IPS DF 19.7 (cell line): ENCODE results near the gene KIF4A.

Experiments
- DNase-seq: peaks from one replicate; pipeline ENCODE4 v3.0.0-alpha.2; 2013; ENCODE audit warnings: low read depth, low spot score

Gene KIF4A

GRCh38 chrX:70437011-70437410, 147.1 kb downstream of the KIF4A start:
- no peak for DNase-seq

- DNase-seq, result no peak
Observed at GRCh38 chrX:70437921-70438665, 148.2 kb downstream of the KIF4A start.

DNA sequence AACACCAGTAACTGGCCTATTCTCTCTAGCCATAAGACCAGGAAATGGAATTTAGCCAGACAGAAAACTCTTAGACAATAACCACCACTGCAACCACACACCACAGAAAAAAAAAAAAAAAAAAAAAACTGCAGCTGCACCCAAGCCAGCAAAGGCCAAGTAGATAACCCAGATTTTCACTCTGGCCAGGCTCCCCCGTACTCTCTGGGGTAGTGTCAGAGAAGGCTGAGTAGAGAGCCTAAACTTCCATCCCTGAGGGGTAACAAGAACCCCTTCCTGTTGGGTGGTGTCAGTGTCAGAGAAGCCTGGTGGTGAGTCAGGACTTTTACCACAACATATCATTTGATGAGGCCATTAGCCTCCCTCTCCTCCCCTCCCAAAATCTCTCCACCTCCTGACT, 149.1 kb downstream of the KIF4A start:
- DNase-seq, result no peak

DNA sequence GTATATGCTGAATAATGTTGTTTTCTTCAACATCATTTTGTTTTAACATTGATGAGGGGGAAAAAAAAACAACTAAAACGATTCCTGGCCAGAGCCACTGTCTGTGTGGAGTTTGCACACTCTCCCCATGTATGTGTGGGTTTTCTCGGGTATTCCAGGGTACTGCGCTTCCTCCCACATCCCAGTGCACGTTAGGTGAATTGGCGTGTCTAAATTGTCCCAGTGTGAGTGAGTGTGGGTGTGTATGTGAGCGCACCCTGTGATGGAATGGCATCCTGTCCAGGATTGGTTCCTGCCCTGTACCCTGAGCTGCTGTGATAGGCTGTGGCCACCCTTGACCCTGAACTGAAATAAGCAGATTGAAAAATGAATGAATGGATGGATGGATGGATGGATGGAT, 152.3 kb downstream of the KIF4A start:
- no peak for DNase-seq

- DNase-seq, result no peak
Observed at GRCh38 chrX:70444326-70444945, 154.5 kb downstream of the KIF4A start, which contains the start of gene DLG3. Gene DLG3 (plus strand): TSS chrX:70444835. CDS start chrX:70445202, 367 bp downstream.

DNA sequence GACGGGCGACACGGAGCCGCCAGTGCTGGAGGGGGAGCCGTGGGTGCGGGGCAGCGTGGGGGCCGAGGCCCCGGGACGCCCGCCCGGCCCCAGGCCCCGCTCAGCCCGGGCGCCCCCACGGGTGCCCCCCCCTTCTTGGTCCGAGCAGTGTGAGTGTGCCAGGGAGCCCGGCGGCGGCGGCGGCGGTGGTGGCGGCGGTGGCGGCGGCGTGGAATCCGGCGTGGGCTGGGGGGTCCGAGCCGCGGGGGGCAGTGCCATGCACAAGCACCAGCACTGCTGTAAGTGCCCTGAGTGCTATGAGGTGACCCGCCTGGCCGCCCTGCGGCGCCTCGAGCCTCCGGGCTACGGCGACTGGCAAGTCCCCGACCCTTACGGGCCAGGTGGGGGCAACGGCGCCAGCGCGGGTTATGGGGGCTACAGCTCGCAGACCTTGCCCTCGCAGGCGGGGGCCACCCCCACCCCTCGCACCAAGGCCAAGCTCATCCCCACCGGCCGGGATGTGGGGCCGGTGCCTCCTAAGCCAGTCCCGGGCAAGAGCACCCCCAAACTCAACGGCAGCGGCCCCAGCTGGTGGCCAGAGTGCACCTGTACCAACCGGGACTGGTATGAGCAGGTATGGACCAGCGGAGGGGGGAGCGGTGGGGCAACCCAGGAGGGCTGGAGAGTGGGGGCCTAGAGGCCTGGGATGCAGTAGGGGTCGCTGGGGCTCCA, 155.2 kb downstream of the KIF4A start:
- DNase-seq, result no peak

- no peak for DNase-seq
Observed at GRCh38 chrX:70445951-70446350, 156.0 kb downstream of the KIF4A start.

DNA sequence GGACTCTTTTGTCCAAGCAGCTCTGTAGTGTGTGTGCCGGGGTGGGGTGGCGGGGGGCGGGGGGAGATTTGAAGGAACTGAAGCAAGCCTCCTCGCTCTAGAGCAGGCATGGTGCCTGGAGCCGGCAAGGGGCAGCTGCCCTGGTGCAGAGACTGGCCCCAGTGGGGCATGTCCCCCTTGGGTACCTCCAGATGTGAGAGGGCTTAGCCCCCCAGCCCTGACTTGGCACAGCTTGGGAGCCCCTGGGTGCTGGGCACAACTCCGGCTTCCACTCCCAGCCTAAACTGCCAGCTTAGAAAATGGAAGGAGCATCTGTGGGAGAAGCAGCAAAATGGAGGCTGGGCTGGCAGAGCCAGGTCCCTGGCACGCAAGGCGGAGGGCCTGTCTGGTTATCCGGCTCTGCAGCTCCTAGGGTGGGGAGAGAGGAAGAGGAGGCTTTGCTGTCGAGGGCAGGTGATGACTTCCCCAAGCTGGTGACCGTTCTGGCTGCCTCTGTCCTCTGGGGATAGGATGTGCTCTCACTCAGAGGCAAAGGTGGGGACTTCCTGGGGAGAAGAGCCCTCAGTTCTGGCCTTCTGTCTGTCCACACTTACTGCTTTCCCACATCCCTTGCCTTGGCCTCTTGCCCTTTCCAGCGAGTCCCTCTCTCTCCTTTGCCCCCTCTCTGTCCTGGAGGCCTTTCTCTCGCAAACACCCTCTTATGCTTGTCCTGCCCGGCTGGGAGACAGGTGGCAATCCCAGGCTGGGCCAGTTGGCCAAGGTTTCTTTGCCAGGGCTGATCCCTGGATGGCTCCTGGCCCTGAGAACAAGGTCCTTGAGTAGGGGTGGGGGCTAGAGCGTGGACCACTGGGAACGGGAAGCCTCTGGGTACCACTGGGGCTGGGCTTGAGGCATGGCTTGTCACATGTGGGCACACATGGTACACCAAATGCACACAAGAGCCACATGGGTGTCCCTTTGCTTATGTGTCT, 156.8 kb downstream of the KIF4A start:
- DNase-seq, result no peak

- DNase-seq, result no peak
Observed at GRCh38 chrX:70449457-70449966, 159.6 kb downstream of the KIF4A start.

DNA sequence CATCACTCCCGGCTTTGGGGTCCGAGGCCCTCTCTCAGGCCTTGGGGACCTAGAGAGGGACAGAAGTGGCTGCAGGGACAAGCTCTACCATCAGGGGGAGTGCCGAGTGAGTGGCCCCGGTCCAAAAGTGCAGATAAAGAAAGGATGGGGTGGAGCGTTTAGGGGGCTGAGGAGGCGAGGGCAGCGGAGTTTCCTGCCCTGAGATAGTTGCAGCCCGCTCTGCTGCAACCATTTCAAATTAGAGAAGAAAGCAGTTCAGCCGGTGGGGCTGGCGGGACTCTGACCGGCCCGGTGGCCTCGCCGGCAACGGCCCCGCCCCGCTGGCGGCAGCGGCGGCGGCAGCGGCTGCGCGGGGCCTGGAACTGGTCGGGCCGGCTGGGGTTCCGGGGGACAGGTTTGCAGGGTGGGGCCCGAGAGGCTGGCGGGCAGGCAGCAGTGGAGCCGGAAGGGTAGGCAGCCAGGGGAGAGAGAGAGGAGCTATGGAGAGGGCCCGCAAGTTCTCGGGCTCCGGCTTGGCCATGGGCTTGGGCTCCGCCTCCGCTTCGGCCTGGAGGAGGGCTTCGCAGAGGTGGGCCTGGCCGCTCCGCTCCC, 162.3 kb downstream of the KIF4A start:
- DNase-seq, result no peak

- no peak for DNase-seq
Observed at GRCh38 chrX:70453024-70453618, 163.2 kb downstream of the KIF4A start.

DNA sequence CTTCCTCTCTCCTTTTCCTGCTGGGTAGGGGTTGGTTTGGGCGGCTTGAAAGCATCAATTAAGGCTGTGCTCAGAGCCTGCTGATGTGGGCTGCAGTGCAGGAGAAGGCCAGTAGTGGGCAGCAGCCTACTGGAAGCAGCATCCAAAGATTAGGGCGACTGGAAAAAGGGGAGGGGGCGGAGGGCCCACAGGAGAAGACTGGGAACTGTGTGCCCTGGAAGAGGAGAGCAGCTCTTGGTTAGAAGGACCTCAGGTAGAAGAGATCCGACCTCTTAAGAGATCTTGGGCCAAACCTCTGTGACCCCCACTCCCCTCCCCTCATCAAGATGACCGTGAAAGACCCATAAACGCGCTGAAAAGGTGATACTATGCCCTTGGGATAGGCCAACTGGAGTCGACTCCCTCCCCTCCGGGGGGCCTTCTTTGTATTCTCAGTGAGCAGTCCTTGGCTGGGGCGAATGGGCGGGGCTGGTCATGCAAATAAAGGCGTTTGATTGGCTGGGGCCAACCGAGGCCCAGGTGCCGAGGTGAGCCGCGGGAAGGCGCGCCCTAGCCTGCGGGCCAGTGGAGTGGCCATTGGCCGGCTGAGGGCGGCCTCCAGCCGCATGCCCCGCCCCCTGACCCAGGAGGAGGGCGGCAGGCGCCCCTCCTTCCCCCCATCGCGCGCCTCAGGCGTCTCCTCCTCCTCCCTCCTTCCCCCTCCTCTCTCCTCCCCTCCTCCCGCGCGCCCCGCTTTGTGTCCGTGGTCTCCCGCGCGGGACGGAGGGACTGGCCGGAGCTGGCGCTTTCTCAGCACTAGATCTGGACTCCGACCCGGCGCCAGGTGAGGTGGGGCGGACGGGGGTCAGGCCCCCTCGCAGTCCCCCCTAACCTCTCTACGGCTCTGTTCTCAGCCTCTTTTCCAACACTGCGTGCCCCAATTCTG, 164.8 kb downstream of the KIF4A start:
- DNase-seq, result no peak

GRCh38 chrX:70455366-70456202, 165.7 kb downstream of the KIF4A start:
- no peak for DNase-seq

DNA sequence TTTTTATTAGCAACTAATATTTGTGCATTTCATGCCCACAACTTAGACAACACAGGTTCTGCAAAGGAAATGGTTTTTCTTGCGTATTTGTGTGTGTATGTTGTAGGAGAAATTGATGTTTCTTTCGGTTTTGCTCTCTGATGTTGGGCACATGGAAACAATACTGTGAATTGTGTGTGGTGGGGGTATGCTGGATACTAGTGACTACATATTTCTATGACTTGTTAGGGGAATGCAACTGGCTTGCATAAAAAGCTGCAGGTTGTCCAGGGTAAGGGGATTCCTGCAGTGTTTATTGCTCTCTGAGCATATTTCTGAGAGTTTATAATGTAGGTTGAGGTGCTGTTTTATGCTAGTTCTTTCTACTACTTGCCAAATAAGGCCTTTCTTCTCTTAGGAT, 166.4 kb downstream of the KIF4A start:
- DNase-seq, result no peak

DNA sequence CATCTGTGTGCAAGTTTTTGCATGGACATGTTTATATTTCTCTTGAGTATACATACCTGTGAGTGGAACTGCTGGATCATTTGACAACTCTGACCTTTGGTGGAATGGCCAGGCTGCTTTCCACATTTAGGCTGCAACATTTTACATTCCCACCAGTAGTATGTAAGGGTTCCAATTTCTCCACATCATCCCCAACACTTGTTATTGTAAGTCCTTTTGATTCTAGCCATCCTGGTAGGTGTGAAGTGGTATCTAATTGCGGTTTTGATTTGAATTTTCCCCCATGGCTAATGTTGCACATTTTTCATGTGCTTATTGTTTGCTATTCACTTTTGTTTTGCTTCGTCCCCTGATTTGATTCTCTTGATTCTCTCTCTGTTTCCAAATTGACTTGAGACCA, 171.1 kb downstream of the KIF4A start:
- no peak for DNase-seq

GRCh38 chrX:70464051-70464450, 174.1 kb downstream of the KIF4A start:
- DNase-seq, result no peak

GRCh38 chrX:70466968-70467367, 177.1 kb downstream of the KIF4A start:
- no peak for DNase-seq

DNA sequence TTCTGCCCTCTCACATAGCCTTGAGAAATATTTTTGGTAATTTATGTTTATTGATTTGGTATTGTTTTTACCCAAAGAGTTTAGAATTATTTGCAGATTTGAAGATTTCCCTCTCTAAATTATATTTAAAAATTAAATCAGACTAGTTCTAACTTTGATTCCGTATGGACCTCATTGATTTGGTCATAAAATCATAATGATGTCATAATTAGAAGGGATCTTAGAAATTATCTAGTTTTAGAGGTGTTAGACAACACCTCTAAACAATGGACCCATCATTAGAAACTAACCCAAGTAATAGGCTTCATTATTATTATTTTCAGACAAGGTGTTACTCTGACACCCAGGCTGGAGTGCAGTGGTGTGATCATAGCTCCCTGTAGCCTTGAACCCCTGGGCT, 178.8 kb downstream of the KIF4A start:
- DNase-seq, result no peak
